PFSK-1 (cell line): ENCODE data around the gene RNH1.

Experiments used
- FOXP2 ChIP-seq: optimal IDR thresholded peaks from 2 replicates; pipeline ENCODE3; 2011; ENCODE audit warnings: borderline replicate concordance, control low read depth, inconsistent platforms; ENCODE audit not compliant: insufficient read depth; ENCODE audit errors: extremely low read length, extremely low read depth
- POLR2AphosphoS5 ChIP-seq: IDR thresholded peaks from 2 replicates; pipeline ENCODE4 v1.6.1; 2012; ENCODE audit warnings: low read depth, mild to moderate bottlenecking, control low read depth, low read length, moderate library complexity
- SIN3A ChIP-seq: IDR thresholded peaks from 2 replicates; pipeline ENCODE4 v1.6.1; 2012; ENCODE audit warnings: mild to moderate bottlenecking, low read length, moderate library complexity, borderline replicate concordance; ENCODE audit not compliant: insufficient read depth
- TAF1 ChIP-seq: IDR thresholded peaks from 2 replicates; pipeline ENCODE4 v1.6.1; 2012; ENCODE audit warnings: low read length, control low read depth, borderline replicate concordance; ENCODE audit not compliant: insufficient read depth
- TF ChIP-seq, protein P1 (sequence below), 2 experiments: IDR thresholded peaks; 2 replicates each; pipeline versions ENCODE4 v1.6.1 to v1.8.0; 2011 to 2012; ENCODE audit warnings: low read depth in 2 of 2, low read length in 2 of 2, control low read depth in 1 of 2, inconsistent platforms in 1 of 2, mild to moderate bottlenecking in 1 of 2, moderate library complexity in 1 of 2; ENCODE audit not compliant: insufficient read depth in 1 of 2

RNH1 gene

GRCh38 chr11:530960-531831, 24.2 kb upstream of the RNH1 start:
- TF ChIP-seq POLR2AphosphoS5 (no peak), TAF1 (no peak), FOXP2 (no peak), SIN3A (no peak)
- TF ChIP-seq, protein P1, sequence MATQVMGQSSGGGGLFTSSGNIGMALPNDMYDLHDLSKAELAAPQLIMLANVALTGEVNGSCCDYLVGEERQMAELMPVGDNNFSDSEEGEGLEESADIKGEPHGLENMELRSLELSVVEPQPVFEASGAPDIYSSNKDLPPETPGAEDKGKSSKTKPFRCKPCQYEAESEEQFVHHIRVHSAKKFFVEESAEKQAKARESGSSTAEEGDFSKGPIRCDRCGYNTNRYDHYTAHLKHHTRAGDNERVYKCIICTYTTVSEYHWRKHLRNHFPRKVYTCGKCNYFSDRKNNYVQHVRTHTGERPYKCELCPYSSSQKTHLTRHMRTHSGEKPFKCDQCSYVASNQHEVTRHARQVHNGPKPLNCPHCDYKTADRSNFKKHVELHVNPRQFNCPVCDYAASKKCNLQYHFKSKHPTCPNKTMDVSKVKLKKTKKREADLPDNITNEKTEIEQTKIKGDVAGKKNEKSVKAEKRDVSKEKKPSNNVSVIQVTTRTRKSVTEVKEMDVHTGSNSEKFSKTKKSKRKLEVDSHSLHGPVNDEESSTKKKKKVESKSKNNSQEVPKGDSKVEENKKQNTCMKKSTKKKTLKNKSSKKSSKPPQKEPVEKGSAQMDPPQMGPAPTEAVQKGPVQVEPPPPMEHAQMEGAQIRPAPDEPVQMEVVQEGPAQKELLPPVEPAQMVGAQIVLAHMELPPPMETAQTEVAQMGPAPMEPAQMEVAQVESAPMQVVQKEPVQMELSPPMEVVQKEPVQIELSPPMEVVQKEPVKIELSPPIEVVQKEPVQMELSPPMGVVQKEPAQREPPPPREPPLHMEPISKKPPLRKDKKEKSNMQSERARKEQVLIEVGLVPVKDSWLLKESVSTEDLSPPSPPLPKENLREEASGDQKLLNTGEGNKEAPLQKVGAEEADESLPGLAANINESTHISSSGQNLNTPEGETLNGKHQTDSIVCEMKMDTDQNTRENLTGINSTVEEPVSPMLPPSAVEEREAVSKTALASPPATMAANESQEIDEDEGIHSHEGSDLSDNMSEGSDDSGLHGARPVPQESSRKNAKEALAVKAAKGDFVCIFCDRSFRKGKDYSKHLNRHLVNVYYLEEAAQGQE (IDR thresholded peaks at IDR 0.05; ENCODE audit: insufficient read depth in 1 of 2, low read depth in 2 of 2, low read length in 2 of 2), result no peak

DNA sequence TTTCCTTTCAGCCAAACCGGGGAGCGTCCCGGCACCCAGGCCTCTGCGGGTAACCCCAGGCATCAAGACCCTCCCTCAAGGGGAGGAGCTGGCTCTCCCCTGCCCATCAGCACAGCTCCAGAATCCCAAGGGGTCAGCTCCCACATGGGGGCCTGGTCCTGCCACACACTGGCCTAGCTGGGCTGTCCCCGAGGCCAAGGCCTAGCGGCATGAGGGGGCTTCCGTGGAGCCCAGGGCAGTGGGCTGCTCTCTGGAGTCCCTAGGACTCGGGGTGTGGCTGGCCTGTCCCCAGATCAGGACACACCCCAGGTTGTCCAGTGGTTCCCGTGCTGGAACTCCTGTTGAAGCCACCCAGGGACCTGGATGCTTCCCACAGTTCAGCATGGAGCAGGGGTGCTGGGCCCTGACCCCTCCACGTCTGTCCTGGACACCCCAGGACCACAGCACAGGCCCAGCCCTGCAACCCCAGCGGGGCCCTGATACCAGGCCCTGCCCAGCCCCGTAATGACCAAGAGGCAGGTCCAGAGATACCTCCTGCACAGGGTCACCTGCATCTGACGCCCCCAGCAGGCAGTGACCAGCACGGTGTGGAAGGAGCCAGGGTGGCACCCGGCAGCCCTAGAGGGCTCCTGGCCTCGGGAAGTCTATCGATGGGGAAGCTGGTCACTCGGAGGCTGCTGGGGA, 22.8 kb upstream of the RNH1 start:
- no peak for TF ChIP-seq SIN3A
- TF ChIP-seq FOXP2, result no peak
- TF ChIP-seq, protein P1 (IDR thresholded peaks at IDR 0.05; ENCODE audit: insufficient read depth in 1 of 2, low read depth in 2 of 2, low read length in 2 of 2), result no peak
- TF ChIP-seq POLR2AphosphoS5, result no peak
- TF ChIP-seq TAF1, result no peak

DNA sequence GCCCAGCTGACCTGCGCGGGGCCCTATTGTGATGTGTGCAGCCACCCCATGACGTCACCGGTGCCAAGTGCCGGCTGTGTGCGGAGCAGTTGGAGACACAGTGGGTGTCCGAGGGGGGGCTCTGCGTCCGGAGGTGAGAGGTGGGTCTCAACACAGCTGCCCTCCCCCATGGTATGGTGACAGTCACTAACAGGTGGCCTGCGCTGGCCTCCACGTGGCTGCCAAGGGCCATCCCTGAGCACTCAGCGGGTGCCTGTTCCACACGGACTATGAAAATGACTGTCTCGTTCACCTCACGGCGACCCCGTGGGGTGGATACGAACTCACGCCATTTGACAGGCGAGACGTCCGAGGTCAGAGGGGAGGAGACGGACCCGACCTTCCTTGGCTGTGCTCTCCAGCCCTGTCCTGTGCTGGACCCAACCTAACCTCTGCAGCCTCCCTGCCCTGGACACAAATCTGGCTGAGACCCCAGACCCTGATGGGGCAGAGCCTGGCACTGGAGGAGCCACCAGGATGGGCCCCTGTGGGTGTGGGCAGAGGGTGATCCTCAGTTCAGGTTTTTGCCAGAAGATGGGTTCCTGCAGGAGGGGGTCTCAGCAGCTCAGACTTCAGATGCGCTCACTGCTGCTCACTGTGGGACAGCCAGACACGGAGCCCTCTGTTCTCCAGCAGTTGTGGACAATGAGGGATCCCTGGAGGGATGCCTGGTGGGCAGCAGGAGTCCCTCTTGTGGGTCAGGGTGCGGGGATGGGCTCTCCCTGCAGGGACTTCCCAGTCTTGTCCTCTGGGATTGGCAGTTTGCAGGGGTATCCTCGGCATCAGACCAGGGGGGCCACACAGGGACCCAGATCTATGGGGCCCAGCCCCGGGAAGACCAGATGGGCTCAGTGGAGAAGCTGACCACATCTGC, 22.0 kb upstream of the RNH1 start:
- TF ChIP-seq SIN3A (no peak), FOXP2 (no peak), TAF1 (no peak), POLR2AphosphoS5 (no peak)
- TF ChIP-seq, protein P1 (IDR thresholded peaks at IDR 0.05; ENCODE audit: insufficient read depth in 1 of 2, low read depth in 2 of 2, low read length in 2 of 2), result no peak

DNA sequence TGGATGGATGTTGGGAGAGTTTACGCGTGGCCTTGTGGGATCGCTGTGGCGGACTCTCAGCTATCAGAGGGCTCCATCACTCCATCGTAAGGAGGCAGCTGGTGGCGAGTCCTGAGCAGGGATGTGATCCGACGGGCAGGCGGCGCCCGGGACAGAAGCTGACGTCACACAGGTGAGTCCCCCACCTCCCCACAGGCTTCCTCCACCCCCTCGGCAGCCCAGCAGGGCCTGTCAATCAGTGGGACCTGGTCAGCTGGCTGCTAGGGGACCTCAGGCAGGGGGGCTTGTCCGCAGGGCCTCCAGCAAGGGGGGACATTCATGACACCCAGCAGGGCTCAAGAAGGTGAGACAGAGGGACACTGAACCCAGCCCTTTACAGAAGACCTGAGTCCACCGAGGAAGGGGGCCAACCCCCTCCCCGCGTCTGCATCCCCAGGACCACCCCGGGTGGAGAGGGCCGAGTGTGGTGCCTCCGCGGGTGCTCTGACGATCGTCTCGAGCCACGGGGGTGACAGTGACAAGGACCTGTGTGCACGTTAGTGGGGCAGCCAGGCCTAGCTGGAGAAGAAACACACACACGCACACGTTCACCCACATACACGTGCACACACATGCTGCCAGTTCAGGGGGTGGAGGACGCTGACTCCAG, 21.2 kb upstream of the RNH1 start:
- no peak for TF ChIP-seq SIN3A
- no peak for TF ChIP-seq TAF1
- TF ChIP-seq, protein P1 (IDR thresholded peaks at IDR 0.05; ENCODE audit: insufficient read depth in 1 of 2, low read depth in 2 of 2, low read length in 2 of 2), result no peak
- TF ChIP-seq FOXP2, result no peak
- TF ChIP-seq POLR2AphosphoS5, result no peak
